DND-41 (cell line): ENCODE results near the gene CFAP70.
"Not testable (repeated sequence)": the region's sequence is repeated elsewhere in the genome, so short reads cannot be mapped to it uniquely, and the experiment has no call there.

Experiments
- ATAC-seq: fragments of 200-7000 bp; cut with Tn5 transposase; 3 replicates; pipeline ENCODE4 v1.9.1; 2021; ENCODE audit warnings: low read depth; ENCODE audit not compliant: insufficient read depth
- DNase-seq: peaks from one replicate; pipeline ENCODE4 v3.0.0-alpha.2; 2020
- H2AFZ ChIP-seq: 2 replicates; pipeline ENCODE4 v1.6.0; 2012; ENCODE audit warnings: low read depth, low read length
- H3K27ac ChIP-seq: 2 replicates; pipeline ENCODE4 v1.5.1; 2012; ENCODE audit warnings: low read length, inconsistent platforms
- H3K27me3 ChIP-seq: fragments of 200-600 bp; sonication (generic); 2 replicates; pipeline ENCODE4 v1.6.0; 2012; ENCODE audit warnings: low read length, mild to moderate bottlenecking, inconsistent platforms; ENCODE audit not compliant: insufficient read depth, poor library complexity
- H3K36me3 ChIP-seq: 2 replicates; pipeline ENCODE4 v1.5.1; 2012; ENCODE audit warnings: low read length, inconsistent platforms; ENCODE audit not compliant: insufficient read depth
- H3K4me1 ChIP-seq: 2 replicates; pipeline ENCODE4 v1.5.1; 2012; ENCODE audit warnings: mild to moderate bottlenecking, low read length; ENCODE audit not compliant: insufficient read depth
- H3K4me2 ChIP-seq: 2 replicates; pipeline ENCODE4 v1.6.0; 2012; ENCODE audit warnings: mild to moderate bottlenecking, moderate library complexity, low read length, inconsistent platforms; ENCODE audit not compliant: insufficient read depth
- H3K4me3 ChIP-seq, 2 experiments: fragments of 200-600 bp in 1 of 2; shearing (Covaris generic) in 1 of 2; 2 replicates each; pipeline ENCODE4 v1.5.1; 2012 to 2016; ENCODE audit warnings: inconsistent platforms in 2 of 2, low read length in 2 of 2, mild to moderate bottlenecking in 2 of 2, low read depth in 1 of 2, moderate library complexity in 1 of 2
- H3K79me2 ChIP-seq: 2 replicates; pipeline ENCODE4 v1.6.0; 2012; ENCODE audit warnings: low read length, inconsistent platforms; ENCODE audit not compliant: insufficient read depth
- H3K9ac ChIP-seq: 2 replicates; pipeline ENCODE4 v1.6.0; 2012; ENCODE audit warnings: low read depth, mild to moderate bottlenecking, inconsistent platforms, low read length, moderate library complexity
- H3K9me3 ChIP-seq: 2 replicates; pipeline ENCODE4 v1.5.1; 2012; ENCODE audit warnings: low read length, moderate library complexity, mild to moderate bottlenecking, inconsistent platforms; ENCODE audit not compliant: insufficient read depth, severe bottlenecking
- H4K20me1 ChIP-seq: 2 replicates; pipeline ENCODE4 v1.6.0; 2012; ENCODE audit warnings: low read length; ENCODE audit not compliant: insufficient read depth
- CTCF ChIP-seq: IDR thresholded peaks from 2 replicates; pipeline ENCODE4 v1.5.1; 2012; ENCODE audit warnings: borderline replicate concordance, low read length, moderate library complexity, mild to moderate bottlenecking; ENCODE audit not compliant: poor library complexity, severe bottlenecking; ENCODE audit errors: extremely low read depth
- EZH2 ChIP-seq: IDR thresholded peaks from 3 replicates; pipeline ENCODE4 v1.6.1; 2012; ENCODE audit warnings: borderline replicate concordance, low read depth, mild to moderate bottlenecking, moderate library complexity, low read length, inconsistent platforms; ENCODE audit not compliant: severe bottlenecking

CFAP70 gene

GRCh38 chr10:73325290-73325689 lies 33.4 kb downstream of the CFAP70 start:
- DNase-seq, H3K4me1 ChIP-seq, H3K4me2 ChIP-seq, H3K27ac ChIP-seq, H4K20me1 ChIP-seq, H3K9me3 ChIP-seq, H3K36me3 ChIP-seq, ATAC-seq, H2AFZ ChIP-seq, H3K9ac ChIP-seq, H3K4me3 ChIP-seq, H3K27me3 ChIP-seq, H3K79me2 ChIP-seq: not testable (repeated sequence)

- not testable (repeated sequence) for H4K20me1 ChIP-seq, H3K9me3 ChIP-seq, H3K27me3 ChIP-seq, ATAC-seq, H3K4me1 ChIP-seq, H3K79me2 ChIP-seq, H3K36me3 ChIP-seq, H3K9ac ChIP-seq, DNase-seq, H3K4me3 ChIP-seq, H3K4me2 ChIP-seq, H2AFZ ChIP-seq, H3K27ac ChIP-seq
Measured at GRCh38 chr10:73323582-73323981, 35.1 kb downstream of the CFAP70 start.

- no peak overlapping the region for H3K27ac ChIP-seq
- no peaks in the 10 kb centered on the region for H3K36me3 ChIP-seq
- ATAC-seq (no peak), DNase-seq (no peak)
- TF ChIP-seq CTCF: no peak
- TF ChIP-seq EZH2: no peak
- H3K27me3 ChIP-seq: no peaks in the 10 kb centered on the region
- H3K4me2 ChIP-seq: no peak overlapping the region
- H3K9me3 ChIP-seq: peaks cover 12% of the 10 kb centered on the region
- H2AFZ ChIP-seq: no peak overlapping the region
- no peak overlapping the region for H3K4me3 ChIP-seq
- no peak overlapping the region for H3K9ac ChIP-seq
- no peaks in the 10 kb centered on the region for H3K79me2 ChIP-seq
- H3K4me1 ChIP-seq: no peaks in the 10 kb centered on the region
- H4K20me1 ChIP-seq: no peaks in the 10 kb centered on the region
Measured at GRCh38 chr10:73310475-73310874, 48.2 kb downstream of the CFAP70 start.

DNA sequence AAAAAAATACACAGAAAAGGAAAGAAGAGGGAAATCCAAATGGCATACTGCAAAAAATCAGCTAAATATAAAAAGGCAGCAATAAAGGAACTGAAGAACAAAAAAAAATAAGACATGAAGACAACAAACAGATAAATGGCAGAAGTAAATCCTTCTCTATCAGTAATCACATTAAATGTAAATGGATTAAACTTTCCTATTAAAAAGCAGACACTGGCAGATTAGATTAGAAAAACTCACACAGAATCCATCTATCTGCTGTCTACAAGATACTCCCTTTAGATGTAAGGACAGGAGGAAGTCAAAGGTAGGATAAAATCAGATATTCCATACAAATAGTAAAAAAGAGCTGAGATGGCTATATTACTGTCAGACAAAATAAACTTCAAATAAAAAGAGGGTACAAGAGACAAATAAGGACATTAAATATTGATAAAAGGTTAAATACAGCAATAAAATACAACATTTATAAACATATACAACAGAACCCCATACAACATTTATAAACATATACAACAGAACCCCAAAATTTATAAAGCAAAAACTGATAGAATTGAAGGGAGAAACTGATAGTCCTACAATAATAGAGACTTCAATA lies 51.4 kb downstream of the CFAP70 start:
- Histone ChIP-seq H3K27me3 (no peaks in the 10 kb centered on the region), H3K79me2 (no peaks in the 10 kb centered on the region), H3K36me3 (no peaks in the 10 kb centered on the region), H3K9ac (no peak overlapping the region), H3K9me3 (peaks cover 12% of the 10 kb centered on the region), H2AFZ (no peak overlapping the region), H3K27ac (no peak overlapping the region), H3K4me3 (no peak overlapping the region), H3K4me1 (no peaks in the 10 kb centered on the region), H4K20me1 (no peaks in the 10 kb centered on the region), H3K4me2 (no peak overlapping the region)
- DNase-seq (no peak), ATAC-seq (no peak)
- TF ChIP-seq EZH2 (no peak), CTCF (no peak)
